NB4 (cell line): ENCODE measurements around the gene MRTFA.

Source experiments
- CTCF ChIP-seq: IDR thresholded peaks from one replicate; pipeline ENCODE4 v1.5.1; 2012; ENCODE audit warnings: low read depth, low read length
- MAX ChIP-seq: IDR thresholded peaks from 2 replicates; pipeline ENCODE4 v1.6.1; 2011; ENCODE audit warnings: low read depth, low read length
- MYC ChIP-seq: IDR thresholded peaks from 2 replicates; pipeline ENCODE4 v1.6.1; 2011; ENCODE audit warnings: low read depth, low read length
- POLR2A ChIP-seq: IDR thresholded peaks from 2 replicates; pipeline ENCODE4 v1.6.1; 2011; ENCODE audit warnings: mild to moderate bottlenecking; ENCODE audit not compliant: insufficient read length; ENCODE audit errors: extremely low read depth

- TF ChIP-seq POLR2A (no peak), CTCF (no peak), MAX (no peak), MYC (no peak)
Observed at GRCh38 chr22:40542821-40543540, 93.5 kb downstream of the MRTFA start.
